Smooth muscle cell (in vitro differentiated cells): Measurements from ENCODE around the gene WBP11. TPM values are rescaled to one million over a fixed set of nuclear protein-coding genes. Genes with fewer than 3 reads are reported as not detected.

ENCODE experiments used
- DNase-seq: peaks from one replicate; lab custom pipeline; 2025; ENCODE audit not compliant: unreplicated experiment; lab: John Stamatoyannopoulos, UW
- H2AFZ ChIP-seq: fragments of 200-600 bp; sonication (generic); 2 replicates; pipeline ENCODE4 v1.6.0; 2016; ENCODE audit warnings: antibody characterized with exemption, low read depth, mild to moderate bottlenecking
- H3F3A ChIP-seq: fragments of 200-600 bp; sonication (generic); 2 replicates; pipeline ENCODE4 v1.6.0; 2017; ENCODE audit warnings: antibody characterized with exemption, low read depth
- H3K27ac ChIP-seq: fragments of 200-600 bp; sonication (generic); 2 replicates; pipeline ENCODE4 v1.5.1; 2016; ENCODE audit warnings: low read depth, mild to moderate bottlenecking
- H3K27me3 ChIP-seq: fragments of 200-600 bp; sonication (generic); 2 replicates; pipeline ENCODE4 v1.6.1; 2016; ENCODE audit warnings: low read depth, mild to moderate bottlenecking
- H3K36me3 ChIP-seq: fragments of 200-600 bp; sonication (generic); 2 replicates; pipeline ENCODE4 v1.5.1; 2016; ENCODE audit warnings: low read depth
- H3K4me1 ChIP-seq: fragments of 200-600 bp; sonication (generic); 2 replicates; pipeline ENCODE4 v1.5.1; 2016; ENCODE audit warnings: low read depth
- H3K4me2 ChIP-seq: fragments of 200-600 bp; sonication (generic); 2 replicates; pipeline ENCODE4 v1.6.0; 2016; ENCODE audit warnings: mild to moderate bottlenecking
- H3K4me3 ChIP-seq: fragments of 200-600 bp; sonication (generic); 2 replicates; pipeline ENCODE4 v1.5.1; 2016; ENCODE audit warnings: mild to moderate bottlenecking
- H3K79me2 ChIP-seq: fragments of 200-600 bp; sonication (generic); 2 replicates; pipeline ENCODE4 v1.6.0; 2016; ENCODE audit warnings: low read depth, mild to moderate bottlenecking
- H3K9ac ChIP-seq: fragments of 200-600 bp; sonication (generic); 2 replicates; pipeline ENCODE4 v1.6.0; 2016; ENCODE audit warnings: low read depth
- H3K9me3 ChIP-seq: fragments of 200-600 bp; sonication (generic); replicated peaks from 2 replicates; pipeline ENCODE4 v1.5.1; 2016; ENCODE audit warnings: low read depth
- H4K20me1 ChIP-seq: fragments of 200-600 bp; sonication (generic); 2 replicates; pipeline ENCODE4 v1.6.0; 2016; ENCODE audit warnings: low read depth
- CTCF ChIP-seq: fragments of 200-600 bp; sonication (generic); IDR thresholded peaks from 2 replicates; pipeline ENCODE4 v1.5.1; 2017; ENCODE audit warnings: borderline replicate concordance, mild to moderate bottlenecking, antibody characterized with exemption; ENCODE audit not compliant: insufficient read depth, poor library complexity, severe bottlenecking
- WGBS: methylation state at CpG from one replicate; pipeline ENCODE4 v1.1.7; 2016; ENCODE audit warnings: low lambda C conversion rate; 5-methylcytosine and 5-hydroxymethylcytosine counted together
- polyA plus RNA-seq: library from polyadenylated mRNA; unstranded; fragments of >200 nt; fragmentation: Nextera tagmentation; extraction: Ambion mirVana; gene quantifications from 2 replicates; pipeline ENCODE4 v1.2.1, GENCODE V29; 2016
- total RNA-seq: library from RNA; depleted of rRNA; stranded (reverse); fragments of >200 nt; gene quantifications from 2 replicates; pipeline ENCODE4 v1.2.3, GENCODE V29; 2014

WBP11 gene
- total and polyA plus RNA-seq, 2 experiments from 2014 or later = 20.6 to 55.7 TPM

- DNase-seq = no peak
- H3K4me1 ChIP-seq = peaks cover 11% of the 10 kb centered on the region
Measured at GRCh38 chr12:14836336-14837210, 33.3 kb upstream of the WBP11 start.

GRCh38 chr12:14834509-14834908 lies 31.2 kb upstream of the WBP11 start:
- peaks cover 6% of the 10 kb centered on the region for H3K79me2 ChIP-seq
- DNase-seq = no peak
- no peak for TF ChIP-seq CTCF
- peak overlapping the region; percentile 80 for H3K4me2 ChIP-seq
- H3K36me3 ChIP-seq = no peaks in the 10 kb centered on the region
- peak overlapping the region; percentile 26 for H2AFZ ChIP-seq
- H4K20me1 ChIP-seq = no peaks in the 10 kb centered on the region
- H3F3A ChIP-seq = peaks cover 36% of the 10 kb centered on the region
- no peak overlapping the region for H3K4me3 ChIP-seq
- H3K4me1 ChIP-seq = peaks cover 11% of the 10 kb centered on the region
- no peaks in the 10 kb centered on the region for H3K9me3 ChIP-seq
- no peaks in the 10 kb centered on the region for H3K27me3 ChIP-seq
- peak overlapping the region; percentile 51 for H3K9ac ChIP-seq
- H3K27ac ChIP-seq = peak overlapping the region; percentile 98

More at GRCh38 chr12:14836336-14837210, 33.3 kb upstream of the WBP11 start:
- no peaks in the 10 kb centered on the region for H3K9me3 ChIP-seq
- H3F3A ChIP-seq = peaks cover 36% of the 10 kb centered on the region
- H3K79me2 ChIP-seq = peaks cover 26% of the 10 kb centered on the region
- no peaks in the 10 kb centered on the region for H3K27me3 ChIP-seq
- no peaks in the 10 kb centered on the region for H4K20me1 ChIP-seq
- H3K4me3 ChIP-seq = peak overlapping the region; percentile 26
- no peak for TF ChIP-seq CTCF
- H3K9ac ChIP-seq = peak overlapping the region; percentile 87
- no peaks in the 10 kb centered on the region for H3K36me3 ChIP-seq
- H2AFZ ChIP-seq = no peak overlapping the region
- 3% methylated on average over 7 of the region's 7 CpGs for WGBS
- H3K4me2 ChIP-seq = peak overlapping the region; percentile 80
- peak overlapping the region; percentile 98 for H3K27ac ChIP-seq

DNA sequence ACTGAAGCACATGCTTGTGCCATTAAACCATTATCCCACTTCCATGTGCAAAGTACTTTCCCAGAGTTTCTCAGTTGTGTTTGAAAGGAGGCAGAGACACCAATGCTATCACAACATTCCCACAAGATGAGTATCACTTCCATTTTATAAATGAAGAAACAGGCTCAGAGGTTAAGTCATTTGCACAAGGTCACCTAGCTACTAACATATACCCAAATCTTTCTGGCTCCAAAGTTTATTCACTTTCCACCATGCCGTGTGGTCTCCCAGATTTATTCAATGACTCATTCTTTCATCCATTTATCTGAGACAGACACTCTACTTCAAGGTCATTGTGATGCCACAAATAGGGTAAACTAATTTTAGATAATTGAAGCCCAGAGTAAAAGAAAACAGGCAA lies 30.7 kb upstream of the WBP11 start:
- Histone ChIP-seq H3K27me3 (no peaks in the 10 kb centered on the region), H3K9ac (no peak overlapping the region), H4K20me1 (no peaks in the 10 kb centered on the region), H3K4me3 (no peak overlapping the region), H3K27ac (peak overlapping the region; percentile 98), H3K79me2 (peaks cover under 1% of the 10 kb centered on the region), H2AFZ (no peak overlapping the region), H3K4me2 (peak overlapping the region; percentile 80), H3K9me3 (no peaks in the 10 kb centered on the region), H3F3A (peaks cover 36% of the 10 kb centered on the region), H3K36me3 (no peaks in the 10 kb centered on the region), H3K4me1 (peaks cover 11% of the 10 kb centered on the region)
- no peak for DNase-seq
- WGBS = 9% methylated on average over 1 of the region's 1 CpG
- no peak for TF ChIP-seq CTCF
